Nephron (organoid): ENCODE data around the gene PLXNA4.
A peak's percentile ranks its signal among the peaks of the same experiment; 100 is the strongest.

Experiments used
- H3K27ac Mint-ChIP-seq, 3 experiments: 2 replicates each; pipeline ENCODE4 v1.8.0; 2020; ENCODE audit warnings: mixed read lengths in 3 of 3, mild to moderate bottlenecking in 2 of 3, moderate library complexity in 1 of 3
- H3K27me3 Mint-ChIP-seq: 2 replicates; pipeline ENCODE4 v1.8.0; 2021; ENCODE audit warnings: low read depth, mild to moderate bottlenecking, moderate library complexity, mixed read lengths
- H3K36me3 Mint-ChIP-seq: 2 replicates; pipeline ENCODE4 v1.8.0; 2020; ENCODE audit warnings: low read depth, mixed read lengths
- H3K4me1 Mint-ChIP-seq: 2 replicates; pipeline ENCODE4 v1.8.0; 2020; ENCODE audit warnings: mixed read lengths
- H3K4me3 Mint-ChIP-seq, 3 experiments: 2 replicates each; pipeline ENCODE4 v1.8.0; 2020; ENCODE audit warnings: mild to moderate bottlenecking in 3 of 3, mixed read lengths in 3 of 3, moderate library complexity in 2 of 3
- H3K9me3 Mint-ChIP-seq: 2 replicates; pipeline ENCODE4 v1.8.0; 2020; ENCODE audit warnings: mixed read lengths
- CTCF ChIP-seq, 3 experiments: fragments of 200-600 bp; sonication (generic); IDR thresholded peaks; one replicate each; pipeline ENCODE4 v1.5.0; 2021; ENCODE audit warnings: antibody characterized with exemption in 3 of 3; ENCODE audit not compliant: unreplicated experiment in 3 of 3

PLXNA4 gene

GRCh38 chr7:132430861-132431822 is 145.1 kb downstream of the PLXNA4 start:
- H3K4me1 Mint-ChIP-seq, result peaks cover 34% of the 10 kb centered on the region
- no peaks in the 10 kb centered on the region for H3K9me3 Mint-ChIP-seq
- peaks cover 29% of the 10 kb centered on the region for H3K27me3 Mint-ChIP-seq
- no peak for TF ChIP-seq CTCF (IDR thresholded peaks at IDR 0.05; ENCODE audit: unreplicated experiment in 3 of 3)
- H3K36me3 Mint-ChIP-seq, result no peaks in the 10 kb centered on the region
- peak overlapping the region in 2 of 3 experiments; percentile 15 to 18 for H3K27ac Mint-ChIP-seq
- H3K4me3 Mint-ChIP-seq, result no peak overlapping the region

- TF ChIP-seq CTCF (IDR thresholded peaks at IDR 0.05; ENCODE audit: unreplicated experiment in 3 of 3), result no peak
- no peaks in the 10 kb centered on the region for H3K36me3 Mint-ChIP-seq
- H3K27me3 Mint-ChIP-seq, result peaks cover 29% of the 10 kb centered on the region
Observed at GRCh38 chr7:132430041-132430855, 146.0 kb downstream of the PLXNA4 start.

GRCh38 chr7:132429181-132429580 is 147.1 kb downstream of the PLXNA4 start:
- peaks cover 37% of the 10 kb centered on the region for H3K4me1 Mint-ChIP-seq

More at GRCh38 chr7:132430041-132430855, 146.0 kb downstream of the PLXNA4 start:
- Mint-ChIP-seq H3K4me1 (peaks cover 36% of the 10 kb centered on the region), H3K4me3 (no peak overlapping the region), H3K27ac (peak overlapping the region in 2 of 3 experiments; percentile 15 to 18), H3K9me3 (no peaks in the 10 kb centered on the region)

GRCh38 chr7:132428247-132428919 is 147.9 kb downstream of the PLXNA4 start:
- Mint-ChIP-seq H3K9me3 (no peaks in the 10 kb centered on the region), H3K4me3 (no peak overlapping the region), H3K4me1 (peaks cover 45% of the 10 kb centered on the region), H3K36me3 (no peaks in the 10 kb centered on the region), H3K27me3 (peaks cover 29% of the 10 kb centered on the region), H3K27ac (peak overlapping the region in 1 of 3 experiments; percentile 7)
- TF ChIP-seq CTCF (IDR thresholded peaks at IDR 0.05; ENCODE audit: unreplicated experiment in 3 of 3), result no peak

More at GRCh38 chr7:132429181-132429580, 147.1 kb downstream of the PLXNA4 start:
- Mint-ChIP-seq H3K36me3 (no peaks in the 10 kb centered on the region), H3K27ac (no peak overlapping the region), H3K9me3 (no peaks in the 10 kb centered on the region), H3K4me3 (no peak overlapping the region), H3K27me3 (peaks cover 25% of the 10 kb centered on the region)
- TF ChIP-seq CTCF (IDR thresholded peaks at IDR 0.05; ENCODE audit: unreplicated experiment in 3 of 3), result no peak

GRCh38 chr7:132425942-132426341 is 150.3 kb downstream of the PLXNA4 start:
- no peak overlapping the region for H3K4me3 Mint-ChIP-seq
- no peaks in the 10 kb centered on the region for H3K36me3 Mint-ChIP-seq
- peak overlapping the region; percentile 59 to 75 (median 75) for H3K27ac Mint-ChIP-seq
- peaks cover 1% of the 10 kb centered on the region for H3K9me3 Mint-ChIP-seq
- TF ChIP-seq CTCF (IDR thresholded peaks at IDR 0.05; ENCODE audit: unreplicated experiment in 3 of 3), result no peak
- peaks cover 62% of the 10 kb centered on the region for H3K4me1 Mint-ChIP-seq
- peaks cover 24% of the 10 kb centered on the region for H3K27me3 Mint-ChIP-seq
